Erythroblast (primary cell): ENCODE results near the gene GNA12.

Experiments used
- GATA1 ChIP-seq: IDR thresholded peaks from 2 replicates; pipeline ENCODE4 v1.6.1; 2011; ENCODE audit warnings: low read depth, mild to moderate bottlenecking, control low read depth, low read length, moderate library complexity
- POLR2A ChIP-seq: IDR thresholded peaks from 2 replicates; pipeline ENCODE4 v1.6.1; 2011; ENCODE audit warnings: mild to moderate bottlenecking, low read length

- TF ChIP-seq POLR2A (no peak), GATA1 (no peak)
Measured at GRCh38 chr7:2837496-2837895, 6.6 kb downstream of the GNA12 start.
